ENCODE measurements around the gene FBXO31. TPM values are rescaled to one million over a fixed set of nuclear protein-coding genes. Genes with fewer than 3 reads are reported as not detected.

The FBXO31 gene
- total and polyA plus RNA-seq, 12 donors, result 19.2 to 106 (median 65.9) TPM

DNA sequence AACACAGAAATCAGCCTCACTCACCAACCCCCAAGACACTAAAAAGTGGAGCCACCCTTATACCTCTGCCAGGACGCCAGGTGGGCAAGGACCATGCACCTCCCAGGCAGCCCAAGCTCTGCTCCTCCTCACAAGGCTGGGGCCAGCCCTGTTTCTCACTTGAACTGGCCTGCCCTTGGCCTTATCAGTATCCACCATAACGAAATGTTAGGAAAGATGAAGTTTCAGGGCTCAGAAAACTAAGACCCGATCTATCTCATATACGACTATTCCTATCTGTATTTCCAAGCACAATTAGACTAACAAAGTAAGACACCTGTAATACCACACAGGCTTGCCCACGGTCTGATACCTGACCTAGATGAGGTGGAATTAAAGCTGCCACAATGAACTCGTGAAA lies 6.9 kb downstream of the FBXO31 start:
- Histone ChIP-seq H3K4me3 (no peak overlapping the region), H3K27me3 (no peaks in the 10 kb centered on the region), H3K4me1 (replicated peaks in 1 of 2) (peaks cover 34 to 50% of the 10 kb centered on the region in 2 donors), H3K36me3 (replicated peaks in 1 of 2) (no peaks in the 10 kb centered on the region), H3K27ac (peak overlapping the region in 3 of 5 donors; percentile 69 to 84 (median 83)), H3K9me3 (replicated peaks in 1 of 3) (no peaks in the 10 kb centered on the region)
- peak in 1 of 7 donors; percentile 49 for DNase-seq
- WGBS, 4 donors, result 54 to 63% (median 57%) methylated on average over 6 of the region's 6 CpGs
- no peak for TF ChIP-seq POLR2A (IDR thresholded peaks at IDR 0.05)
- TF ChIP-seq CTCF (IDR thresholded peaks at IDR 0.05), result no peak
- intact Hi-C loops (cut with DNase I), result no loop called here

GRCh38 chr16:87375426-87376135 lies 8.0 kb downstream of the FBXO31 start:
- H3K9me3 ChIP-seq (replicated peaks in 1 of 3), result no peaks in the 10 kb centered on the region
- TF ChIP-seq POLR2A (IDR thresholded peaks at IDR 0.05), result peak in 1 of 2 donors; percentile 14
- TF ChIP-seq CTCF (IDR thresholded peaks at IDR 0.05), result no peak
- WGBS, 4 donors, result 46 to 60% (median 54%) methylated on average over 6 to 9 of the region's 9 CpGs
- no peaks in the 10 kb centered on the region for H3K36me3 ChIP-seq (replicated peaks in 1 of 2)
- H3K27ac ChIP-seq, result peak overlapping the region in 4 of 5 donors; percentile 26 to 84 (median 76)
- H3K27me3 ChIP-seq, result no peaks in the 10 kb centered on the region
- intact Hi-C loops (cut with DNase I), result no loop called here
- DNase-seq, result peak in 4 of 7 donors; percentile 58 to 73 (median 60)
- H3K4me3 ChIP-seq, result peak overlapping the region in 1 of 4 donors; percentile 44
- peaks cover 23 to 39% of the 10 kb centered on the region in 2 donors for H3K4me1 ChIP-seq (replicated peaks in 1 of 2)

- no peak for TF ChIP-seq POLR2A (IDR thresholded peaks at IDR 0.05)
- no peak for TF ChIP-seq CTCF (IDR thresholded peaks at IDR 0.05)
- Histone ChIP-seq H3K4me1 (replicated peaks in 1 of 2) (peaks cover 19 to 38% of the 10 kb centered on the region in 2 donors), H3K36me3 (replicated peaks in 1 of 2) (no peaks in the 10 kb centered on the region), H3K4me3 (no peak overlapping the region), H3K27me3 (no peaks in the 10 kb centered on the region), H3K27ac (no peak overlapping the region), H3K9me3 (replicated peaks in 1 of 3) (no peaks in the 10 kb centered on the region)
- intact Hi-C loops (cut with DNase I), result loop anchor here in 1 of 2 donors (5.0 kb wide), 1 partner anchor 42 kb away; no protein-coding TSS in a partner anchor
- 93 to 97% (median 96%) methylated on average over 13 of the region's 13 CpGs for WGBS, 4 donors
- no peak for DNase-seq
Measured at GRCh38 chr16:87374313-87374712, 9.3 kb downstream of the FBXO31 start.

- peaks cover 29 to 51% of the 10 kb centered on the region in 2 donors for H3K4me1 ChIP-seq (replicated peaks in 1 of 2)
- H3K4me3 ChIP-seq, result no peak overlapping the region
- intact Hi-C loops (cut with DNase I), result loop anchor here in 1 of 2 donors (5.0 kb wide), 1 partner anchor 40 kb away; no protein-coding TSS in a partner anchor
- H3K36me3 ChIP-seq (replicated peaks in 1 of 2), result no peaks in the 10 kb centered on the region
- peak overlapping the region in 1 of 5 donors; percentile 64 for H3K27ac ChIP-seq
- 94 to 98% (median 96%) methylated on average over 4 of the region's 4 CpGs for WGBS, 4 donors
- TF ChIP-seq POLR2A (IDR thresholded peaks at IDR 0.05) (no peak), CTCF (IDR thresholded peaks at IDR 0.05) (no peak)
- H3K9me3 ChIP-seq (replicated peaks in 1 of 3), result no peaks in the 10 kb centered on the region
- no peaks in the 10 kb centered on the region for H3K27me3 ChIP-seq
- DNase-seq, result no peak
Measured at GRCh38 chr16:87372305-87372704, 11.3 kb downstream of the FBXO31 start.

Data from adrenal gland (tissue), 12 donors.